ENCODE measurements around the gene ZNF215. TPM values are rescaled to one million over a fixed set of nuclear protein-coding genes. Genes with fewer than 3 reads are reported as not detected.

Gene ZNF215
- total RNA-seq, 1 experiment from 2014 or later: 1.6 TPM

- no peak overlapping the region for H3K27ac Mint-ChIP-seq (ENCODE audit: unreplicated experiment)
- BruUV-seq (replicated peaks): no TSS peak
- peaks cover 7% of the 10 kb centered on the region for H3K27me3 Mint-ChIP-seq (ENCODE audit: unreplicated experiment)
- intact Hi-C loops (cut with micrococcal nuclease; ENCODE audit: unreplicated experiment): no loop called here
- TF ChIP-seq, protein P1, sequence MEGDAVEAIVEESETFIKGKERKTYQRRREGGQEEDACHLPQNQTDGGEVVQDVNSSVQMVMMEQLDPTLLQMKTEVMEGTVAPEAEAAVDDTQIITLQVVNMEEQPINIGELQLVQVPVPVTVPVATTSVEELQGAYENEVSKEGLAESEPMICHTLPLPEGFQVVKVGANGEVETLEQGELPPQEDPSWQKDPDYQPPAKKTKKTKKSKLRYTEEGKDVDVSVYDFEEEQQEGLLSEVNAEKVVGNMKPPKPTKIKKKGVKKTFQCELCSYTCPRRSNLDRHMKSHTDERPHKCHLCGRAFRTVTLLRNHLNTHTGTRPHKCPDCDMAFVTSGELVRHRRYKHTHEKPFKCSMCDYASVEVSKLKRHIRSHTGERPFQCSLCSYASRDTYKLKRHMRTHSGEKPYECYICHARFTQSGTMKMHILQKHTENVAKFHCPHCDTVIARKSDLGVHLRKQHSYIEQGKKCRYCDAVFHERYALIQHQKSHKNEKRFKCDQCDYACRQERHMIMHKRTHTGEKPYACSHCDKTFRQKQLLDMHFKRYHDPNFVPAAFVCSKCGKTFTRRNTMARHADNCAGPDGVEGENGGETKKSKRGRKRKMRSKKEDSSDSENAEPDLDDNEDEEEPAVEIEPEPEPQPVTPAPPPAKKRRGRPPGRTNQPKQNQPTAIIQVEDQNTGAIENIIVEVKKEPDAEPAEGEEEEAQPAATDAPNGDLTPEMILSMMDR (IDR thresholded peaks at IDR 0.05; ENCODE audit: unreplicated experiment): no peak
- no peak overlapping the region for H3K4me3 Mint-ChIP-seq (ENCODE audit: low read depth, unreplicated experiment)
- H3K4me1 Mint-ChIP-seq (ENCODE audit: low read depth, unreplicated experiment): no peaks in the 10 kb centered on the region
- no peak for DNase-seq
- CTCF ChIA-PET: no interaction called here
- no peaks in the 10 kb centered on the region for H3K9me3 Mint-ChIP-seq (ENCODE audit: low read depth, unreplicated experiment)
- no peaks in the 10 kb centered on the region for H3K36me3 Mint-ChIP-seq (ENCODE audit: insufficient read depth, unreplicated experiment)
Measured at GRCh38 chr11:6919698-6920097, 6.5 kb upstream of the ZNF215 start.

GRCh38 chr11:6920702-6921101 is 5.5 kb upstream of the ZNF215 start, which contains the start of gene OR2D3:
TSS of gene OR2D3 (plus strand) at chr11:6921002. CDS start at chr11:6921002, 0 bp downstream.
- CTCF ChIA-PET: no interaction called here
- no peak for DNase-seq
- H3K4me1 Mint-ChIP-seq (ENCODE audit: low read depth, unreplicated experiment): no peaks in the 10 kb centered on the region
- H3K27ac Mint-ChIP-seq (ENCODE audit: unreplicated experiment): no peak within 1 kb of the TSS
- BruUV-seq (replicated peaks): no TSS peak
- peaks cover 15% of the 10 kb centered on the region for H3K27me3 Mint-ChIP-seq (ENCODE audit: unreplicated experiment)
- no peak within 1 kb of the TSS for H3K4me3 Mint-ChIP-seq (ENCODE audit: low read depth, unreplicated experiment)
- no peaks in the 10 kb centered on the region for H3K9me3 Mint-ChIP-seq (ENCODE audit: low read depth, unreplicated experiment)
- TF ChIP-seq, protein P1 (IDR thresholded peaks at IDR 0.05; ENCODE audit: unreplicated experiment): no peak
- intact Hi-C loops (cut with micrococcal nuclease; ENCODE audit: unreplicated experiment): no loop called here
- H3K36me3 Mint-ChIP-seq (ENCODE audit: insufficient read depth, unreplicated experiment): no peaks in the 10 kb centered on the region

GRCh38 chr11:6925007-6925577 is 1.1 kb upstream of the ZNF215 start:
- Mint-ChIP-seq H3K27ac (ENCODE audit: unreplicated experiment) (no peak overlapping the region), H3K9me3 (ENCODE audit: low read depth, unreplicated experiment) (no peaks in the 10 kb centered on the region), H3K27me3 (ENCODE audit: unreplicated experiment) (peaks cover 25% of the 10 kb centered on the region), H3K36me3 (ENCODE audit: insufficient read depth, unreplicated experiment) (peaks cover 8% of the 10 kb centered on the region), H3K4me3 (ENCODE audit: low read depth, unreplicated experiment) (no peak overlapping the region), H3K4me1 (ENCODE audit: low read depth, unreplicated experiment) (no peaks in the 10 kb centered on the region)
- DNase-seq: no peak
- TF ChIP-seq, protein P1 (IDR thresholded peaks at IDR 0.05; ENCODE audit: unreplicated experiment): no peak
- CTCF ChIA-PET: no interaction called here
- intact Hi-C loops (cut with micrococcal nuclease; ENCODE audit: unreplicated experiment): no loop called here
- no TSS peak for BruUV-seq (replicated peaks)

- intact Hi-C loops (cut with micrococcal nuclease; ENCODE audit: unreplicated experiment): no loop called here
- TF ChIP-seq, protein P1 (IDR thresholded peaks at IDR 0.05; ENCODE audit: unreplicated experiment): no peak
- no TSS peak for BruUV-seq (replicated peaks)
- Mint-ChIP-seq H3K36me3 (ENCODE audit: insufficient read depth, unreplicated experiment) (peaks cover 8% of the 10 kb centered on the region), H3K27ac (ENCODE audit: unreplicated experiment) (no peak overlapping the region), H3K27me3 (ENCODE audit: unreplicated experiment) (peaks cover 25% of the 10 kb centered on the region), H3K4me1 (ENCODE audit: low read depth, unreplicated experiment) (no peaks in the 10 kb centered on the region), H3K4me3 (ENCODE audit: low read depth, unreplicated experiment) (peak overlapping the region; percentile 73), H3K9me3 (ENCODE audit: low read depth, unreplicated experiment) (no peaks in the 10 kb centered on the region)
- DNase-seq: no peak
- CTCF ChIA-PET: interaction anchor here (0.5 kb wide), 1 partner anchor 65 kb away, joined by 3 read pairs; no protein-coding TSS in a partner anchor
Measured at GRCh38 chr11:6925636-6926207, 504 bp upstream of the ZNF215 start.

All from Calu3 (cell line).